ENCODE results near the gene ANKHD1.
A peak's percentile ranks its signal among the peaks of the same experiment; 100 is the strongest.
"Not testable (repeated sequence)": the region's sequence is repeated elsewhere in the genome, so short reads cannot be mapped to it uniquely, and the experiment has no call there.

Gene ANKHD1

GRCh38 chr5:140575309-140575708, 173.7 kb downstream of the ANKHD1 start:
- peak; percentile 64 for TF ChIP-seq CTCF (conservative IDR thresholded peaks at IDR 0.05; ENCODE audit: low read length)
- DNase-seq (ENCODE audit: low read depth), result peak; percentile 56
- no peak overlapping the region for H3K4me3 ChIP-seq (ENCODE audit: low read length)

- H3K4me3 ChIP-seq (ENCODE audit: low read length), result no peak overlapping the region
- TF ChIP-seq CTCF (conservative IDR thresholded peaks at IDR 0.05; ENCODE audit: low read length), result no peak
- DNase-seq (ENCODE audit: low read depth), result no peak
Measured at GRCh38 chr5:140576776-140577201, 175.2 kb downstream of the ANKHD1 start.

GRCh38 chr5:140579188-140579747, 177.6 kb downstream of the ANKHD1 start:
- not testable (repeated sequence) for H3K4me3 ChIP-seq (ENCODE audit: low read length); DNase-seq (ENCODE audit: low read depth)

GRCh38 chr5:140587495-140587894, 185.9 kb downstream of the ANKHD1 start:
- no peak overlapping the region for H3K4me3 ChIP-seq (ENCODE audit: low read length)
- TF ChIP-seq CTCF (conservative IDR thresholded peaks at IDR 0.05; ENCODE audit: low read length), result no peak
- DNase-seq (ENCODE audit: low read depth), result peak; percentile 52

- TF ChIP-seq CTCF (conservative IDR thresholded peaks at IDR 0.05; ENCODE audit: low read length), result no peak
- DNase-seq (ENCODE audit: low read depth), result peak; percentile 66
- H3K4me3 ChIP-seq (ENCODE audit: low read length), result no peak overlapping the region
Measured at GRCh38 chr5:140588311-140589070, 186.9 kb downstream of the ANKHD1 start.

All from AG10803 (cell line).